GM19468 (cell line): ENCODE results near the gene SUB1.
"Not testable (repeated sequence)": the region's sequence is repeated elsewhere in the genome, so short reads cannot be mapped to it uniquely, and the experiment has no call there.

Experiments
- ATAC-seq: cut with Tn5 transposase; IDR thresholded peaks from one replicate; pipeline ENCODE4 v1.9.1; 2021; ENCODE audit warnings: mild to moderate bottlenecking, moderate library complexity, moderate number of reproducible peaks; ENCODE audit not compliant: unreplicated experiment; ENCODE audit errors: extremely low read depth

SUB1 gene

DNA sequence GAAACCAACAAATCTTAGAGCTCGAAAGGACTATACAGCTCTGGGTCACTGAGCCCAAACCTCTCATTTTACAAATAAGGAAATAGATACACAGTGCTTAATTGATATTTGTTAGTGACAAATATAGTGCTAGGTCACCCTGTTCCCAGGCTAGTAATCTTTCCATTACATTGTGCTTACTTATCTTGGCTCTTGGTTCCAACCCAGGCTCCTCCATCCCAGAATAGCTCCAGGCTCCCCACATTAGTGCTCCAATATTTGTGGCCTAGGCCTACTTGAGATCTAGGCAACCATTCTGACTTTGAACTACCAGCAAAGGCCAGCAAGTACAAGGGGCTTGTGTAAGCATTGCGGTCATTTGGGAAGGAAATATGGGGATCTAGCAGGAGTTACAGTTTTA, 21.7 kb upstream of the SUB1 start:
- ATAC-seq: no peak

- ATAC-seq: no peak
These were observed 20.2 kb upstream of the SUB1 start for GRCh38 chr5:32565145-32565544.

GRCh38 chr5:32566319-32567111, 18.8 kb upstream of the SUB1 start:
- no peak for ATAC-seq

DNA sequence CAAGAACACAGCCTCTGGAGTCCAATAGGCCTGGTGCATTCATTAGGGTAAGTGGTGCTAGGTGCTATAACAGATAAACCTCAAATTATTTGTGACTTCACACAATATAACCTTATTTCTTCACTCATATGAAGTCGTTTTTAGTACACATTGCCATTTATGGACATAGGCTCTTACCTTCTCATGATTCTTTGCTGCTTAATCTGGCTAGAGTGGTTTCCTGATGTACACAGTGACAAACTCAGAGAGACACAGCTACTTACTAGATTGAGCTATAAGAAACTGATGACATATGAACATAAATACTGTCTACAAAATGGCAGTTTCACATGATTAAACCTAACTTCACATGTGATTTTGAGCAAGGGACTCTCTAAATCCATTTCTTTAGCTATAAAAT, 14.2 kb upstream of the SUB1 start:
- no peak for ATAC-seq

- peak; percentile 87 for ATAC-seq
These were observed 12.4 kb upstream of the SUB1 start for GRCh38 chr5:32572778-32573480.

- ATAC-seq: not testable (repeated sequence)
These were observed 11.9 kb upstream of the SUB1 start for GRCh38 chr5:32573481-32573854.

- no peak for ATAC-seq
These were observed 10.7 kb upstream of the SUB1 start for GRCh38 chr5:32574540-32575175.

GRCh38 chr5:32578363-32578762, 7.0 kb upstream of the SUB1 start:
- no peak for ATAC-seq

DNA sequence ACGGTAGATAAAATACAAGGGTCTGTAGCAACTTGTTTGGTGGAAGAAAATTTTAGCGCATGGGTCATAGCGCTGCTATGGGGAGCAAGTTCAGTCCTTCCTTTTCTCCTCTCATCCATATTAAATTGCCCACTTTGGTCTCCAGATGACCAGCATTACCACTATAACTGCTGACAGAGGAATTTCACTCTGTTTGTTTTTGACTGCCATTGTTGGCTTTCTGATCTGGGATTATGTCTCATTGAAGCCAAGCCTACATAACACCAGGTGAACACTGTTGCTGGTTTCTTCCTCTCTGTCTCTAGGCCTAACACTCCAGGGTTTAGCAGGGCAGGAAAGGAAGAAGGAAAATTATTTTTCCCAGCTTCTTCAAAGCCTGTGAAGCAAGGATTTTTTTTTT, 6.6 kb upstream of the SUB1 start:
- no peak for ATAC-seq

DNA sequence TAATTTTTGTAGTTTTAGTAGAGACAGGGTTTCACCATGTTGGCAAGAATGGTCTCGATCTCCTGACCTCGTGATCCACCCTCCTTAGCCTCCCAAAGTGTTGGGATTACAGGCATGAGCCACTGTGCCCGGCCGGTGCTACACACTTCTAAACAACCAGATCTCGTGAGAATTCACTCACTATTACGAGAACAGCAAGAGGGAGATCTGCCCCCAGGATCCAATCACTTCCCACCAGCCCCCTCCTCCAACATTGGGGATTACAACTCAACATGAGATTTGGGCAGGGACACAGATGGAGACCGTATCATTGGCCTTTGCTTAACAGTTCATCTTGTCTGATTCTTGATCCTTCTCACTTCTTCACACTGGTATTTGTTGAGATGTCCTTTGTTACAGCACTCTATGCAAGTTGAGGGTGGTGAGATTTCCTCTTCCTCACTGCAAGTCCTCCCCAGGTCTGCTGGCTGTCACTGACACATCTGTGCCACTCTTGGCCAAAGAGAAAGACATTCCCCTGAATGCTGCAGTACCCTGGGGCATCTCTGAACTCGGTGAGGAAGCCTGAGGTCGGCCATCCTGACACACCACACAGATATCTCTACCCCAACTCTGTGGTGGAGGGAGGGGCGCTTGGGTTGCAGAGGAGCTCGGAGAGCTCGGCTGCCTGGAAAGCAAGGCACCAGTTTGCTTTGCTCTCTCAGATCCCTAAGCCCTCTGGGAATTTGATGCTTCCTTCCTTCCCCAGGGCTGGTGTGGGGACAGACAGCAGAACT, 4.2 kb upstream of the SUB1 start:
- ATAC-seq: no peak

- ATAC-seq: peak; percentile 73
These were observed 1.6 kb upstream of the SUB1 start for GRCh38 chr5:32583582-32584232.

DNA sequence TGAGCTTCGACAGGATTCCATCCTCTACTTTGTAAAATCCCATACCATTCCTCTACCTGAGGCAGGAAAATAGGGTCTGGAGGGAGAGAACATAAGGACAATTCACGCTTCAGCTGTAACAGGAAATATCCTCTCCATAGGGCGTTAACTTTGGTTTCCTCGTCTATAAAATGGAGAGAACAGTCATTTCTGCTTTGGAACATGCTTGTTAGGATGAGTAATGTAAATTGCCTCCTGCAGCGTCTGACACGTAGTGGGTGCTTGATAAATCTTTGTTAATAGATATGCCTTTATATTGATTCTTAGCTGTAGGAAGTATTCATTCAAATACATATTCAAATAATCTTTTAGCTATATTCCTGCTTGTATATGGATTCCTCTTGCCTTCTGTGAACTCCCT, 711 bp upstream of the SUB1 start:
- ATAC-seq: no peak

GRCh38 chr5:32585122-32585445, 273 bp upstream of the SUB1 start:
- no peak for ATAC-seq

DNA sequence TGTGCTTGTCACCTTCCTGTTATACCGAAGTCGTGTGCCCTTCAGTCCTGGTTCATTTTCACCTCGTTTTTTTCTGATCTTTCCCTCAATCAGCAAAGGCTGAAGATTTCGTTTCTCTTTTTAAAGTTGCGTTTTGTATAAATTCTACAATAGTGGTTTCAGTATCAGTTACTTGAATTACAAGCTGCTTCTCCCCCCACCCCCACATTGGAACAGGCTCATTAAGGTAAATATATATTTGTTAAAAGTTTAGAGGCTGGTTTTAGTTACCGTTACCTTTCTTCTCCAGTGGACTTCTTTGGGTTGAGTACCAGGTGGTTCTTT, 881 bp downstream of the SUB1 start:
- no peak for ATAC-seq

- no peak for ATAC-seq
These were observed 1.8 kb downstream of the SUB1 start for GRCh38 chr5:32587067-32587551.

DNA sequence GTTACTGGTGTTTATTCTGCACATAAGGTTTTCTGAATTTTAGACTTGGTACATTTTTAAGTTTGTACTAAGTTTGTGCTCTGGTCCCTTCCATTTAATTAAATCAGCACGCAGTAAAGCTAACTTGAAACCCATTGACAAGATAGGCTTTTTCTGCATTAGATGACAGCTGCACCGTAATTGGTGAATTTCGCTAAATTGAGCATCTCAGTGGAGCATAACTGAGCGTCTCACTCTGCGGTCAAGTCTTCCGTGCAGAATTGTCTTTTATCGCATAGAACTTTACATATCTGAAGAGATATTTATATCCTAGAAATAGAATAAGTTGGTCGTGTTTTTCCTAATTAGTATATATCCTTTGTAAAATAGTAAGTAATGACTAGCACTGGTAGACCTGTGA, 4.1 kb downstream of the SUB1 start:
- ATAC-seq: no peak

DNA sequence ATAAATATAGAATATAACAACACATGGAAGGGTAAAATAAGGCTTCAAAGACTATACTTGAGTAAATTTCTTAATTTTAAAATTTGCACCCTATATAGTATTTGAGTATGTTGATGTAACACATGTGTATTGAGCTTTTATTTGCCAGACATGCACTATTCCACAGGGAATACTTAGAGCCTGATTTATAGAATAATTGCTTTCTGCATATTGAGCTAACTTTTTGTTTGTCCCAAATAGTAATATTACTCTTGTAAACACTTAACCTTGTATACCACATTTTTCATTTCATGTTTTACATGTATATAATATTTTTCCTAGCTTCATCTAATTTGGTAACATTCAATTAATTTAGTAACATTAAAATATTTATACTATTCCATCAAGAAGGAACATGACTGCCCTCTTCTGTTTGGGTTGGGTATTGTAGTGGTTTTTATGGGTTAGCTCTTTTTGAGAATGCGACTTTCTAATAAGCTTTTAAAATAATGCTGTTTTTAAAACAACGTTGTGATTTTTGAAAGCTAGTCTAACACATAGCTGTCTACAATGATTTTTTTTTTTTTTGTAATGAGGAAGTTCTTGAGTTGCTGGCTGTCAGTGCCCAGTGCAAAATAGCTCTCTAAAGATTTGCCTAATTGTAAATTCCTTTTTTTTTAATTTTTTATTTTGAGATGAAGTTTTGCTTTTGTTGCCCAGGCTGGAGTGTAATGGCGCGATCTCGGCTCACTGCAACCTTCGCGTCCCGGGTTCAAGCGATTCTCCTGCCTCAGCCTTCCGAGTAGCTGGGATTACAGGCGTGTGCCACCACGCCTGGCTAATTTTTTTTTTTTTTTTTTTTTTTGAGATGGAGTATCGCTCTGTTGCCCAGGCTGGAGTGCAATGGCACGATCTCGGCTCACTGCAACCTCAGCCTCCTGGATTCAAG, 4.8 kb downstream of the SUB1 start:
- ATAC-seq: no peak

GRCh38 chr5:32595118-32595517, 9.8 kb downstream of the SUB1 start:
- ATAC-seq: no peak

- no peak for ATAC-seq
These were observed 11.8 kb downstream of the SUB1 start for GRCh38 chr5:32597041-32597629.
